Prostate gland (tissue), 2 donors: ENCODE measurements around the gene NAA15. TPM values are rescaled to one million over a fixed set of nuclear protein-coding genes. Genes with fewer than 3 reads are reported as not detected.

Source experiments
- DNase-seq: peaks from one replicate; pipeline ENCODE4 v3.0.0-alpha.2; 2019; ENCODE audit warnings: low spot score
- H3K27ac ChIP-seq, 2 donors: fragments of 200-600 bp; sonication (generic); 2 replicates each; pipeline ENCODE4 v1.5.1; 2017 to 2019
- H3K27me3 ChIP-seq: fragments of 200-600 bp; sonication (generic); replicated peaks from 2 replicates; pipeline ENCODE4 v1.5.1; 2019; ENCODE audit not compliant: insufficient read depth
- H3K36me3 ChIP-seq, 2 donors: fragments of 200-600 bp; sonication (generic); 1 replicate in 1 of 2; 2 replicates in 1 of 2; pipeline versions ENCODE4 v1.5.1 to v1.8.1; 2017 to 2019
- H3K4me1 ChIP-seq: fragments of 200-600 bp; sonication (generic); replicated peaks from 2 replicates; pipeline ENCODE4 v1.5.1; 2019
- H3K4me3 ChIP-seq, 2 donors: fragments of 200-600 bp; sonication (generic); 2 replicates each; pipeline ENCODE4 v1.5.1; 2017 to 2019
- H3K9me3 ChIP-seq: fragments of 200-600 bp; sonication (generic); 2 replicates; pipeline ENCODE4 v1.5.1; 2017
- POLR2A ChIP-seq: fragments of 450-650 bp; IDR thresholded peaks from one replicate; pipeline ENCODE4 v1.6.1; 2016; ENCODE audit warnings: antibody characterized with exemption, mild to moderate bottlenecking
- POLR2AphosphoS5 ChIP-seq: sonication (generic); formaldehyde crosslinking; IDR thresholded peaks from one replicate; pipeline ENCODE4 v1.6.1; 2017; ENCODE audit warnings: antibody characterized with exemption
- WGBS: methylation state at CpG from one replicate; pipeline ENCODE4 v1.1.5; 2018; 5-methylcytosine and 5-hydroxymethylcytosine counted together
- intact Hi-C: fragments of 100-400 bp; cut with DNase I; formaldehyde crosslinking; loops from one replicate; pipeline ENCODE4 v1.14.2; 2022
- total RNA-seq, 2 donors: library from RNA; depleted of rRNA; stranded (reverse); fragments of >200 nt; gene quantifications; one replicate each; pipeline ENCODE4 v1.1.0, GENCODE V29; 2016
- TF ChIP-seq, protein P1 (sequence below), 4 experiments: fragments of 200-600 bp in 2 of 4; fragments of 450-650 bp in 2 of 4; sonication (generic) in 2 of 4; IDR thresholded peaks; 1 replicate in 3 of 4; 2 replicates in 1 of 4; pipeline ENCODE4 v1.5.1; 2016 to 2019; ENCODE audit warnings: antibody characterized with exemption in 4 of 4, mild to moderate bottlenecking in 2 of 4, moderate library complexity in 2 of 4

NAA15 gene
- total RNA-seq, 2 donors from 2014 or later = 19.3 to 22.9 TPM

GRCh38 chr4:139389991-139390390 lies 88.7 kb downstream of the NAA15 start:
- Histone ChIP-seq H3K27ac (no peak overlapping the region), H3K36me3 (no peaks in the 10 kb centered on the region)
- no peak for TF ChIP-seq POLR2A

GRCh38 chr4:139391731-139392130 lies 90.4 kb downstream of the NAA15 start:
- no peak for DNase-seq
- Histone ChIP-seq H3K27me3 (no peaks in the 10 kb centered on the region), H3K4me3 (no peak overlapping the region), H3K9me3 (no peaks in the 10 kb centered on the region), H3K27ac (no peak overlapping the region), H3K4me1 (no peaks in the 10 kb centered on the region), H3K36me3 (no peaks in the 10 kb centered on the region)
- intact Hi-C loops = no loop called here
- TF ChIP-seq POLR2A = no peak
- TF ChIP-seq, protein P1, sequence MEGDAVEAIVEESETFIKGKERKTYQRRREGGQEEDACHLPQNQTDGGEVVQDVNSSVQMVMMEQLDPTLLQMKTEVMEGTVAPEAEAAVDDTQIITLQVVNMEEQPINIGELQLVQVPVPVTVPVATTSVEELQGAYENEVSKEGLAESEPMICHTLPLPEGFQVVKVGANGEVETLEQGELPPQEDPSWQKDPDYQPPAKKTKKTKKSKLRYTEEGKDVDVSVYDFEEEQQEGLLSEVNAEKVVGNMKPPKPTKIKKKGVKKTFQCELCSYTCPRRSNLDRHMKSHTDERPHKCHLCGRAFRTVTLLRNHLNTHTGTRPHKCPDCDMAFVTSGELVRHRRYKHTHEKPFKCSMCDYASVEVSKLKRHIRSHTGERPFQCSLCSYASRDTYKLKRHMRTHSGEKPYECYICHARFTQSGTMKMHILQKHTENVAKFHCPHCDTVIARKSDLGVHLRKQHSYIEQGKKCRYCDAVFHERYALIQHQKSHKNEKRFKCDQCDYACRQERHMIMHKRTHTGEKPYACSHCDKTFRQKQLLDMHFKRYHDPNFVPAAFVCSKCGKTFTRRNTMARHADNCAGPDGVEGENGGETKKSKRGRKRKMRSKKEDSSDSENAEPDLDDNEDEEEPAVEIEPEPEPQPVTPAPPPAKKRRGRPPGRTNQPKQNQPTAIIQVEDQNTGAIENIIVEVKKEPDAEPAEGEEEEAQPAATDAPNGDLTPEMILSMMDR (IDR thresholded peaks at IDR 0.05) = no peak
- no peak for TF ChIP-seq POLR2AphosphoS5
- 94% methylated on average over 2 of the region's 2 CpGs for WGBS

More at GRCh38 chr4:139389991-139390390, 88.7 kb downstream of the NAA15 start:
- H3K27me3 ChIP-seq = no peaks in the 10 kb centered on the region
- H3K4me3 ChIP-seq = no peak overlapping the region
- H3K9me3 ChIP-seq = no peaks in the 10 kb centered on the region
- intact Hi-C loops = no loop called here
- WGBS = 97% methylated on average over 1 of the region's 1 CpG
- no peak for DNase-seq
- H3K4me1 ChIP-seq = no peaks in the 10 kb centered on the region

GRCh38 chr4:139392797-139393196 lies 91.5 kb downstream of the NAA15 start:
- WGBS = 70% methylated on average over 4 of the region's 4 CpGs
- no peaks in the 10 kb centered on the region for H3K9me3 ChIP-seq
- no peaks in the 10 kb centered on the region for H3K36me3 ChIP-seq
- DNase-seq = no peak
- no peaks in the 10 kb centered on the region for H3K4me1 ChIP-seq
- no peaks in the 10 kb centered on the region for H3K27me3 ChIP-seq
- H3K4me3 ChIP-seq = no peak overlapping the region
- intact Hi-C loops = no loop called here
- TF ChIP-seq POLR2AphosphoS5 (no peak), POLR2A (no peak)
- TF ChIP-seq, protein P1 (IDR thresholded peaks at IDR 0.05) = no peak
- no peak overlapping the region for H3K27ac ChIP-seq

DNA sequence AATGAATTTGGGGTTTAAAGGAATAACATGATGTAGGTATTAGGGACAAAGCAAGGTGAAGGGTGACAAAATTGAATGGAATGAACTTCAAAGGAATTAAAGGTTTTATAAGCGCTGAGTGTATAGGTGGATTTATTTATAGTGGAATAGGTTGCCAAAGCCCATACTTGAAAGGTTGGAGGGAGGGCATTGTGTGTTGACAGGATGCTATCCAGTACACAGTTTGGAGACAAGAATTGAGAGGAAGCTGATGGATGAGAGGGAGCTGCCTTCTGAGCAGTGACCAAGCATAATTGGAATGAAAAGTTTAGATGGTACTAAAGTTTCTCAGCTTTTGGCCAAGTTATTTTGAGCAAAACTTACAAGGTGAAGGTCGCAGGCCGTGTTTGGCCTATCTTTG lies 100.1 kb downstream of the NAA15 start:
- no peaks in the 10 kb centered on the region for H3K9me3 ChIP-seq
- H3K27ac ChIP-seq = no peak overlapping the region
- intact Hi-C loops = no loop called here
- DNase-seq = no peak
- H3K36me3 ChIP-seq = no peaks in the 10 kb centered on the region
- 89% methylated on average over 3 of the region's 3 CpGs for WGBS
- H3K27me3 ChIP-seq = no peaks in the 10 kb centered on the region
- H3K4me3 ChIP-seq = no peak overlapping the region
- TF ChIP-seq POLR2AphosphoS5 = no peak
- TF ChIP-seq, protein P1 (IDR thresholded peaks at IDR 0.05) = no peak
- no peak for TF ChIP-seq POLR2A
- H3K4me1 ChIP-seq = no peaks in the 10 kb centered on the region

- TF ChIP-seq POLR2AphosphoS5 (no peak), POLR2A (no peak)
- TF ChIP-seq, protein P1 (IDR thresholded peaks at IDR 0.05) = no peak
- Histone ChIP-seq H3K27ac (no peak overlapping the region), H3K9me3 (no peaks in the 10 kb centered on the region), H3K27me3 (no peaks in the 10 kb centered on the region), H3K36me3 (no peaks in the 10 kb centered on the region), H3K4me3 (no peak overlapping the region), H3K4me1 (no peaks in the 10 kb centered on the region)
- 82% methylated on average over 5 of the region's 5 CpGs for WGBS
- intact Hi-C loops = no loop called here
- DNase-seq = no peak
These were observed 101.1 kb downstream of the NAA15 start for GRCh38 chr4:139402436-139402835.
